HFFc6 (cell line): ENCODE data around the gene COL19A1. TPM values are rescaled to one million over a fixed set of nuclear protein-coding genes. Genes with fewer than 3 reads are reported as not detected.

ENCODE experiments used
- DNase-seq: peaks from one replicate; pipeline ENCODE4 v3.0.0-alpha.2; 2018
- H3K27ac Mint-ChIP-seq: 2 replicates; pipeline ENCODE4 v1.8.0; 2020; ENCODE audit warnings: mild to moderate bottlenecking, mixed read lengths
- H3K27me3 Mint-ChIP-seq: 2 replicates; pipeline ENCODE4 v1.8.0; 2021; ENCODE audit warnings: mild to moderate bottlenecking, moderate library complexity, mixed read lengths; ENCODE audit not compliant: insufficient read depth
- H3K36me3 Mint-ChIP-seq: 2 replicates; pipeline ENCODE4 v1.8.0; 2021; ENCODE audit warnings: low read depth, mixed read lengths
- H3K4me1 Mint-ChIP-seq: 2 replicates; pipeline ENCODE4 v1.8.0; 2020; ENCODE audit warnings: low read depth, mixed read lengths
- H3K4me3 Mint-ChIP-seq: 2 replicates; pipeline ENCODE4 v1.8.0; 2020; ENCODE audit warnings: mild to moderate bottlenecking, moderate library complexity, mixed read lengths
- H3K9me3 Mint-ChIP-seq: 2 replicates; pipeline ENCODE4 v1.8.0; 2020; ENCODE audit warnings: mild to moderate bottlenecking, mixed read lengths
- total RNA-seq, 6 experiments: library from RNA; stranded (reverse); fragmentation: NEBNext Ultra II Directional; extraction: Animal tissue kit (Norgen Biotek cat#: 25700); gene quantifications; 2 replicates in 1 of 6; 3 replicates in 5 of 6; pipeline ENCODE4 v1.2.3, GENCODE V29; 2021
- TF ChIP-seq, protein P1 (sequence below): fragments of 200-600 bp; sonication (generic); IDR thresholded peaks from 2 replicates; pipeline ENCODE4 v1.5.0; 2021; ENCODE audit warnings: antibody characterized with exemption, mild to moderate bottlenecking

The COL19A1 gene
- total RNA-seq, 6 experiments from 2014 or later, result not detected

DNA sequence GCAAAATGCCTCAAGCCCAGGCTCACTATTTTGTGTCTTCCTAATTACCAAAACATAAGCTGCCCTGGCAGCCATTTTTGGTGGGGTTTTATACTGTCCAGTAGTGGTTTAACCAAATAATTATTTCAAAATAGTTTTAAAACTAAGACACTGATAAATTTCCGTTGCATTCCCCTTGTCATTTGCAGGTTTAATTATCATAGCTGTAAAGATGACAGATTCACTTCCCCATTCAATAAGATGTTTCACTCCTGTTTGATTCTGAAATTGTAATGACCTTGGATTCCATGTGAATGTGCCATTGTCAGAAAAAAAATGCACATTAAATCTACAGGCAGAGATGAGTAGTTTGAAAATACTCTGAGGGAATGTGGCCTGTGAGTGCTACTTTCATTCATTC lies 264.5 kb downstream of the COL19A1 start:
- TF ChIP-seq, protein P1, sequence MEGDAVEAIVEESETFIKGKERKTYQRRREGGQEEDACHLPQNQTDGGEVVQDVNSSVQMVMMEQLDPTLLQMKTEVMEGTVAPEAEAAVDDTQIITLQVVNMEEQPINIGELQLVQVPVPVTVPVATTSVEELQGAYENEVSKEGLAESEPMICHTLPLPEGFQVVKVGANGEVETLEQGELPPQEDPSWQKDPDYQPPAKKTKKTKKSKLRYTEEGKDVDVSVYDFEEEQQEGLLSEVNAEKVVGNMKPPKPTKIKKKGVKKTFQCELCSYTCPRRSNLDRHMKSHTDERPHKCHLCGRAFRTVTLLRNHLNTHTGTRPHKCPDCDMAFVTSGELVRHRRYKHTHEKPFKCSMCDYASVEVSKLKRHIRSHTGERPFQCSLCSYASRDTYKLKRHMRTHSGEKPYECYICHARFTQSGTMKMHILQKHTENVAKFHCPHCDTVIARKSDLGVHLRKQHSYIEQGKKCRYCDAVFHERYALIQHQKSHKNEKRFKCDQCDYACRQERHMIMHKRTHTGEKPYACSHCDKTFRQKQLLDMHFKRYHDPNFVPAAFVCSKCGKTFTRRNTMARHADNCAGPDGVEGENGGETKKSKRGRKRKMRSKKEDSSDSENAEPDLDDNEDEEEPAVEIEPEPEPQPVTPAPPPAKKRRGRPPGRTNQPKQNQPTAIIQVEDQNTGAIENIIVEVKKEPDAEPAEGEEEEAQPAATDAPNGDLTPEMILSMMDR, result no peak
- no peak overlapping the region for H3K27ac Mint-ChIP-seq
- H3K4me1 Mint-ChIP-seq, result no peaks in the 10 kb centered on the region
- H3K9me3 Mint-ChIP-seq, result peaks cover 4% of the 10 kb centered on the region; the same call in 1 of the 2 replicates
- peaks cover 3% of the 10 kb centered on the region; the same call in 1 of the 2 replicates for H3K27me3 Mint-ChIP-seq
- no peak overlapping the region for H3K4me3 Mint-ChIP-seq
- no peaks in the 10 kb centered on the region for H3K36me3 Mint-ChIP-seq
- DNase-seq, result no peak

DNA sequence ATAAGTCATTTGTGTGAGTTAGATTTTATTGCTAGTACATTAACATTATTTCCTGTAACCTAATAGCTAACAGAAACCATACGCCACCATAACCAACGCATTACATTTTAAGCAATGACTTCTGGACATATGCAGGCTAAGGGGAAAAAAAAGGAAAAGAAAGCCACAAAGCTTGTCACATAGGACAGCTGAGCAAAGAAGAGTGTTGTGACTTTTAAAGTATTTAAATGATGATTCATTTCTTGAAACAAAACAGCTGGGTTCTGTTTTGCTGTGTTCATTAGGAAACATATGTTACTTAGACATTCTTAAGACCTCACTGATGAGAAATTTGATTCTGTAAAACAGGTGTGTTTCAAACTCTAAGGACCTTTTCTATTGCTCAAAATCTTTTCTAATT lies 265.2 kb downstream of the COL19A1 start:
- TF ChIP-seq, protein P1, result no peak
- Mint-ChIP-seq H3K9me3 (peaks cover 4% of the 10 kb centered on the region; the same call in 1 of the 2 replicates), H3K27ac (no peak overlapping the region), H3K36me3 (no peaks in the 10 kb centered on the region), H3K27me3 (peaks cover 3% of the 10 kb centered on the region; the same call in 1 of the 2 replicates), H3K4me3 (no peak overlapping the region), H3K4me1 (no peaks in the 10 kb centered on the region)
- no peak for DNase-seq

GRCh38 chr6:70133246-70133645 lies 266.9 kb downstream of the COL19A1 start:
- H3K27me3 Mint-ChIP-seq, result peaks cover 3% of the 10 kb centered on the region; the same call in 1 of the 2 replicates
- H3K27ac Mint-ChIP-seq, result no peak overlapping the region
- H3K4me1 Mint-ChIP-seq, result no peaks in the 10 kb centered on the region
- H3K9me3 Mint-ChIP-seq, result peaks cover 4% of the 10 kb centered on the region; the same call in 1 of the 2 replicates
- TF ChIP-seq, protein P1, result no peak
- DNase-seq, result no peak
- H3K36me3 Mint-ChIP-seq, result no peaks in the 10 kb centered on the region
- no peak overlapping the region for H3K4me3 Mint-ChIP-seq

- Mint-ChIP-seq H3K4me1 (no peaks in the 10 kb centered on the region), H3K27me3 (peaks cover 3% of the 10 kb centered on the region; the same call in 1 of the 2 replicates), H3K27ac (no peak overlapping the region), H3K4me3 (no peak overlapping the region), H3K9me3 (peaks cover 4% of the 10 kb centered on the region; the same call in 1 of the 2 replicates), H3K36me3 (no peaks in the 10 kb centered on the region)
- DNase-seq, result no peak
- TF ChIP-seq, protein P1, result no peak
These were observed 268.2 kb downstream of the COL19A1 start for GRCh38 chr6:70134542-70134941.

DNA sequence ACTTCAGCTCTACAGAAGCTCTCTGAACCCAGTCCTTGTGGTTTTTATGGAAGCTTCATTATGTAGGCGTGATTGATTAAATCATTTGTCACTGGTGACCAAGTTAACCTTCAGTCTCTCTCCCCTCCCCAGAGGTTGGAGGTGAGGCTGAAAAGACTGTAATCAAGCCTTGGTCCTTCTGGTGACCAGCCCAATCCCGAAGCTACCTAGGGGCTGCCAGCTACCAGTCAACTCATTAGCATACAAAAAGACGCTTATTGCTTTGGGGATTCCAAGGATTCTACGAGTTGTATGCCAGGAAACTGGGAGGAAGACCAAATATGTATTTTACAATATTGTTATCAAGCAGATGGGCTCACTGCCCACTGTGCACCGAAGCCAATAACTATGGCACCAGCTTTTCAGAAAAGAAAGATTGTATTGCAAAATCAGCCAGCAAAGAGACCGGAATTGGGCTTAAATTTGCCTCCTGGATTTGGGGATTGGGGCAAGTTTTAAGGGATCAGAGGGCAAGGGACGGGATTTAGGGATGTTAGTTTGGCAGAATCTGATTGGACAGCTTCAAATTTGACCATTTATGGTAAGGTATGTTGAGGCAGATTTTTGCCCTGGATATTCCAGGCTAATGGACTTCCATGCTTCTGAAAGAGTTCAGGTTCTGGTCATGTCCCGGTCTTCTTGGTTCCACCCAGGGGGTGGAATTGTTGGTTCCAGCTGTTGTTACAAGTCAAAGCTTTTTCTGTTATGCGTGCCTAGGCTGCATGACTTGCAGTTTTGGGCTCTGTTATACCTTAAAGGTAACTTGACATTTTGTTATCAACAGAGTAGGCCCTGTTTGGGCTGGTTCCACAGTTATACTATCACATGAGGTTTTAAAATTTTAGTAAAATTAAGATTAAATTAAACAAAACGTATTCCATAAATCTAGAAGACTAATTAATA lies 269.1 kb downstream of the COL19A1 start:
- TF ChIP-seq, protein P1, result no peak
- peaks cover 3% of the 10 kb centered on the region; the same call in 1 of the 2 replicates for H3K27me3 Mint-ChIP-seq
- no peak overlapping the region for H3K4me3 Mint-ChIP-seq
- H3K27ac Mint-ChIP-seq, result no peak overlapping the region
- peaks cover 4% of the 10 kb centered on the region; the same call in 1 of the 2 replicates for H3K9me3 Mint-ChIP-seq
- DNase-seq, result no peak
- no peaks in the 10 kb centered on the region for H3K36me3 Mint-ChIP-seq
- H3K4me1 Mint-ChIP-seq, result no peaks in the 10 kb centered on the region
